HEK293 (cell line): ENCODE results near the gene ALDH8A1.

Source experiments
- CTCF ChIA-PET: fragments of 350-600 bp; formaldehyde crosslinking; extraction: SDS; loops from one replicate; lab custom pipeline; 2021; ENCODE audit warnings: antibody characterized with exemption; lab: Yijun Ruan, JAX
- POLR2A ChIA-PET: fragments of 300-600 bp; formaldehyde crosslinking; extraction: SDS; loops from one replicate; lab custom pipeline; 2020; ENCODE audit warnings: antibody characterized with exemption, inconsistent platforms; lab: Yijun Ruan, JAX
- H3K27ac ChIP-seq: fragments of 200-500 bp; sonication (Bioruptor generic); 2 replicates; pipeline ENCODE4 v1.5.1; 2014; ENCODE audit warnings: low read depth, low read length, control low read depth, inconsistent platforms; ENCODE audit errors: extremely low read depth
- H3K36me3 ChIP-seq, 2 experiments: fragments of 200-500 bp in 1 of 2; sonication (Bioruptor generic) in 1 of 2; 1 replicate in 1 of 2; 2 replicates in 1 of 2; pipeline ENCODE4 v1.5.1; 2014 to 2017; ENCODE audit warnings: inconsistent platforms in 2 of 2, low read length in 2 of 2; ENCODE audit not compliant: control insufficient read depth in 2 of 2, insufficient read depth in 1 of 2
- H3K4me1 ChIP-seq: fragments of 200-500 bp; sonication (Bioruptor generic); 2 replicates; pipeline ENCODE4 v1.5.1; 2014; ENCODE audit warnings: mild to moderate bottlenecking, low read length, inconsistent platforms; ENCODE audit not compliant: control insufficient read depth, insufficient read depth
- H3K4me3 ChIP-seq: 2 replicates; pipeline ENCODE4 v1.5.1; 2011; ENCODE audit warnings: low read depth, mild to moderate bottlenecking, control low read depth, low read length, moderate library complexity
- H3K9me3 ChIP-seq: fragments of 200-500 bp; sonication (Bioruptor generic); 2 replicates; pipeline ENCODE4 v1.5.1; 2014; ENCODE audit warnings: low read depth, low read length, inconsistent platforms; ENCODE audit not compliant: control insufficient read depth, insufficient read depth
- KLF8 ChIP-seq: fragments of 450-650 bp; formaldehyde crosslinking; IDR thresholded peaks from 2 replicates; pipeline ENCODE4 v1.5.1; 2016; ENCODE audit warnings: missing biosample characterization, missing genetic modification characterization
- SALL2 ChIP-seq: fragments of 450-650 bp; formaldehyde crosslinking; IDR thresholded peaks from 2 replicates; pipeline ENCODE4 v1.5.0; 2017; ENCODE audit warnings: missing biosample characterization, mild to moderate bottlenecking, missing genetic modification characterization, borderline replicate concordance
- YY1 ChIP-seq: fragments of 450-650 bp; formaldehyde crosslinking; IDR thresholded peaks from 2 replicates; pipeline ENCODE4 v1.5.1; 2018; ENCODE audit warnings: missing biosample characterization, missing genetic modification characterization
- ZIC2 ChIP-seq: fragments of 450-650 bp; formaldehyde crosslinking; IDR thresholded peaks from 2 replicates; pipeline ENCODE4 v1.5.1; 2016; ENCODE audit warnings: missing biosample characterization, missing genetic modification characterization
- ZNF146 ChIP-seq: fragments of 450-650 bp; formaldehyde crosslinking; IDR thresholded peaks from 2 replicates; pipeline ENCODE4 v1.5.1; 2016; ENCODE audit warnings: missing biosample characterization, missing genetic modification characterization
- ZNF248 ChIP-seq: fragments of 450-650 bp; formaldehyde crosslinking; IDR thresholded peaks from 2 replicates; pipeline ENCODE4 v1.5.1; 2017; ENCODE audit warnings: missing biosample characterization, missing genetic modification characterization
- ZNF394 ChIP-seq: fragments of 450-650 bp; formaldehyde crosslinking; IDR thresholded peaks from 2 replicates; pipeline ENCODE4 v1.5.1; 2016; ENCODE audit warnings: missing biosample characterization, missing genetic modification characterization, mild to moderate bottlenecking, moderate library complexity, borderline replicate concordance
- ZNF433 ChIP-seq: fragments of 450-650 bp; formaldehyde crosslinking; IDR thresholded peaks from 2 replicates; pipeline ENCODE4 v1.5.1; 2016; ENCODE audit warnings: missing biosample characterization, missing genetic modification characterization, low read depth
- ZNF521 ChIP-seq: fragments of 450-650 bp; formaldehyde crosslinking; IDR thresholded peaks from 2 replicates; pipeline ENCODE4 v1.5.1; 2017; ENCODE audit warnings: missing biosample characterization, mild to moderate bottlenecking, missing genetic modification characterization
- ZNF558 ChIP-seq: fragments of 450-650 bp; formaldehyde crosslinking; IDR thresholded peaks from 2 replicates; pipeline ENCODE4 v1.5.1; 2016; ENCODE audit warnings: missing biosample characterization, missing genetic modification characterization
- ZNF585B ChIP-seq: fragments of 450-650 bp; formaldehyde crosslinking; IDR thresholded peaks from 2 replicates; pipeline ENCODE4 v1.5.1; 2016; ENCODE audit warnings: missing biosample characterization, missing genetic modification characterization
- ZNF623 ChIP-seq: fragments of 450-650 bp; formaldehyde crosslinking; IDR thresholded peaks from 2 replicates; pipeline ENCODE4 v1.5.1; 2016; ENCODE audit warnings: missing biosample characterization, missing genetic modification characterization
- ZNF701 ChIP-seq: fragments of 450-650 bp; formaldehyde crosslinking; IDR thresholded peaks from 2 replicates; pipeline ENCODE4 v1.5.1; 2016; ENCODE audit warnings: missing biosample characterization, missing genetic modification characterization
- ZNF76 ChIP-seq: fragments of 450-650 bp; formaldehyde crosslinking; IDR thresholded peaks from 2 replicates; pipeline ENCODE4; 2016; ENCODE audit warnings: low read depth, missing biosample characterization, missing genetic modification characterization, borderline replicate concordance
- ZNF791 ChIP-seq: fragments of 450-650 bp; formaldehyde crosslinking; IDR thresholded peaks from 2 replicates; pipeline ENCODE4 v1.5.1; 2016; ENCODE audit warnings: missing biosample characterization, missing genetic modification characterization
- ZSCAN23 ChIP-seq: fragments of 450-650 bp; formaldehyde crosslinking; IDR thresholded peaks from 2 replicates; pipeline ENCODE4 v1.5.1; 2016; ENCODE audit warnings: missing biosample characterization, missing genetic modification characterization
- TF ChIP-seq, protein P1 (sequence below): fragments of 450-650 bp; formaldehyde crosslinking; IDR thresholded peaks from 2 replicates; pipeline ENCODE4 v1.5.1; 2016; ENCODE audit warnings: missing biosample characterization, missing genetic modification characterization
- TF ChIP-seq, protein P2 (sequence below): fragments of 450-650 bp; formaldehyde crosslinking; IDR thresholded peaks from 2 replicates; pipeline ENCODE4 v1.5.1; 2016; ENCODE audit warnings: missing biosample characterization, missing genetic modification characterization, borderline replicate concordance
- TF ChIP-seq, protein P3 (sequence below): fragments of 450-650 bp; formaldehyde crosslinking; IDR thresholded peaks from 2 replicates; pipeline ENCODE4 v1.5.1; 2017; ENCODE audit warnings: missing biosample characterization, missing genetic modification characterization

Gene ALDH8A1

DNA sequence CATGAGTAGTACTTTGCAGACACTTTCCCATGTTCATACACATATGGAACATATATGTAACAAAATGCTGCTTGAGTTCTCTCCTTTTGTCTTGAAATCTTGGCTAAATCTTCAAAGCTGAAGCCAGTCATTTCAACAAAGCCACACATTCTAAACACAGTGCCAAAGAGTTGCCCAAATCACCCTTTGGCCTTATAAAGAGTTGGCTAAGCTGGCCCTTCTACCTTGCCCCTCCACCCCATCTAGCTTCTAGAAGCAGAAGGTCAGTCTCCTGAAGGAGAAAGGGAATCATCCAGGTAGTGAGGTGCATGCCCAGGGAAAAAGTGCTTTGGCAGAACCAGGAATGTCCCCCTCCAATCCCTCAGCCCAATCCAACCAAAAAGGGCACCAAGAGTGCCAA lies 58.3 kb downstream of the ALDH8A1 start (continued):
- TF ChIP-seq, protein P1, sequence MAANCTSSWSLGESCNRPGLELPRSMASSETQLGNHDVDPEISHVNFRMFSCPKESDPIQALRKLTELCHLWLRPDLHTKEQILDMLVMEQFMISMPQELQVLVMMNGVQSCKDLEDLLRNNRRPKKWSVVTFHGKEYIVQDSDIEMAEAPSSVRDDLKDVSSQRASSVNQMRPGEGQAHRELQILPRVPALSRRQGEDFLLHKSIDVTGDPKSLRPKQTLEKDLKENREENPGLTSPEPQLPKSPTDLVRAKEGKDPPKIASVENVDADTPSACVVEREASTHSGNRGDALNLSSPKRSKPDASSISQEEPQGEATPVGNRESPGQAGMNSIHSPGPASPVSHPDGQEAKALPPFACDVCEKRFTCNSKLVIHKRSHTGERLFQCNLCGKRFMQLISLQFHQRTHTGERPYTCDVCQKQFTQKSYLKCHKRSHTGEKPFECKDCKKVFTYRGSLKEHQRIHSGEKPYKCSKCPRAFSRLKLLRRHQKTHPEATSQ (tag by site-specific recombination), result no peak
- TF ChIP-seq ZNF76 (tag by site-specific recombination) (no peak), ZNF558 (tag by site-specific recombination) (no peak), SALL2 (tag by site-specific recombination) (no peak), ZNF521 (no peak), ZNF394 (tag by site-specific recombination) (no peak)

DNA sequence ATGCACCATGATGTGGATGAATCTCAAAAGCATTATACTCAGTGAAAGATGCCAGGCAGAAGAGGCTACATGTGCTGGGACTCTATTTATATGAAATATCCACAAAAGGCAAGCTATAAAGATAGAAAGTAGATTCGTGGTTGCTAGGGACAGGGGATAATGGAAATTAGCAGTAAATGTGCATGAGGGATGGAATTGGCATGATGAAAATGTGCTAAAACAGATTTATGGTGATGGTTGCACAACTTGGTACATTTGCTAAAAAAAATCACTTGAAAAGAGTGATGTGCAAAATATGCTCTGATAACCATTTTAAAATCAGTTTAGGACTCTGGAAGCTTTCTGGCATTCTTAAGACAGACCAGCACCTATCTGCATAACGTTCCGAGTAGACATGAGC lies 61.6 kb downstream of the ALDH8A1 start:
- Histone ChIP-seq H3K4me1 (no peaks in the 10 kb centered on the region), H3K36me3 (no peaks in the 10 kb centered on the region), H3K9me3 (no peaks in the 10 kb centered on the region), H3K4me3 (no peak overlapping the region), H3K27ac (no peak overlapping the region)
- TF ChIP-seq KLF8 (no peak), ZIC2 (tag by site-specific recombination) (no peak), ZNF623 (no peak), ZNF433 (tag by site-specific recombination) (no peak)
- CTCF ChIA-PET, result interaction anchor here (0.5 to 1.2 kb wide), 3 partner anchors 35 to 728 kb away, joined by 3 read pairs; no protein-coding TSS in a partner anchor
- POLR2A ChIA-PET, result no interaction called here

DNA sequence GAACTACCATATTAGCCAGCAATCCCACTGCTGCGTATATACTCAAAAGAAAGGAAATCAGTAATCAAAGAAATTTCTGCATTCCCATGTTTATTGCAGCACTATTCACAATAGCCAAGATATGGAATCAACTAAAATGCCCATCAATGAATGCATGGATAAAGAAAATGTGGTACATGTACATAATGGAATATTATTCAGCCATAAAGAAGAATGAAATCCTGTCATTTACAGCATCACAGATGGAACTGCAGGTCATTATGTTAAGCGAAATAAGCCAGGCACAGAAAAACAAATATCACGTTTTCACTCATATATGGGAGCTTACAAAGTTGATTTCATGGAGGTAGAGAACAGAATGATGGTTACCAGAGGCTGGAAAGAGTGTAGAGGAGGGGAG lies 65.1 kb downstream of the ALDH8A1 start:
- no peaks in the 10 kb centered on the region for H3K4me1 ChIP-seq
- no peak overlapping the region for H3K4me3 ChIP-seq
- TF ChIP-seq, protein P2, sequence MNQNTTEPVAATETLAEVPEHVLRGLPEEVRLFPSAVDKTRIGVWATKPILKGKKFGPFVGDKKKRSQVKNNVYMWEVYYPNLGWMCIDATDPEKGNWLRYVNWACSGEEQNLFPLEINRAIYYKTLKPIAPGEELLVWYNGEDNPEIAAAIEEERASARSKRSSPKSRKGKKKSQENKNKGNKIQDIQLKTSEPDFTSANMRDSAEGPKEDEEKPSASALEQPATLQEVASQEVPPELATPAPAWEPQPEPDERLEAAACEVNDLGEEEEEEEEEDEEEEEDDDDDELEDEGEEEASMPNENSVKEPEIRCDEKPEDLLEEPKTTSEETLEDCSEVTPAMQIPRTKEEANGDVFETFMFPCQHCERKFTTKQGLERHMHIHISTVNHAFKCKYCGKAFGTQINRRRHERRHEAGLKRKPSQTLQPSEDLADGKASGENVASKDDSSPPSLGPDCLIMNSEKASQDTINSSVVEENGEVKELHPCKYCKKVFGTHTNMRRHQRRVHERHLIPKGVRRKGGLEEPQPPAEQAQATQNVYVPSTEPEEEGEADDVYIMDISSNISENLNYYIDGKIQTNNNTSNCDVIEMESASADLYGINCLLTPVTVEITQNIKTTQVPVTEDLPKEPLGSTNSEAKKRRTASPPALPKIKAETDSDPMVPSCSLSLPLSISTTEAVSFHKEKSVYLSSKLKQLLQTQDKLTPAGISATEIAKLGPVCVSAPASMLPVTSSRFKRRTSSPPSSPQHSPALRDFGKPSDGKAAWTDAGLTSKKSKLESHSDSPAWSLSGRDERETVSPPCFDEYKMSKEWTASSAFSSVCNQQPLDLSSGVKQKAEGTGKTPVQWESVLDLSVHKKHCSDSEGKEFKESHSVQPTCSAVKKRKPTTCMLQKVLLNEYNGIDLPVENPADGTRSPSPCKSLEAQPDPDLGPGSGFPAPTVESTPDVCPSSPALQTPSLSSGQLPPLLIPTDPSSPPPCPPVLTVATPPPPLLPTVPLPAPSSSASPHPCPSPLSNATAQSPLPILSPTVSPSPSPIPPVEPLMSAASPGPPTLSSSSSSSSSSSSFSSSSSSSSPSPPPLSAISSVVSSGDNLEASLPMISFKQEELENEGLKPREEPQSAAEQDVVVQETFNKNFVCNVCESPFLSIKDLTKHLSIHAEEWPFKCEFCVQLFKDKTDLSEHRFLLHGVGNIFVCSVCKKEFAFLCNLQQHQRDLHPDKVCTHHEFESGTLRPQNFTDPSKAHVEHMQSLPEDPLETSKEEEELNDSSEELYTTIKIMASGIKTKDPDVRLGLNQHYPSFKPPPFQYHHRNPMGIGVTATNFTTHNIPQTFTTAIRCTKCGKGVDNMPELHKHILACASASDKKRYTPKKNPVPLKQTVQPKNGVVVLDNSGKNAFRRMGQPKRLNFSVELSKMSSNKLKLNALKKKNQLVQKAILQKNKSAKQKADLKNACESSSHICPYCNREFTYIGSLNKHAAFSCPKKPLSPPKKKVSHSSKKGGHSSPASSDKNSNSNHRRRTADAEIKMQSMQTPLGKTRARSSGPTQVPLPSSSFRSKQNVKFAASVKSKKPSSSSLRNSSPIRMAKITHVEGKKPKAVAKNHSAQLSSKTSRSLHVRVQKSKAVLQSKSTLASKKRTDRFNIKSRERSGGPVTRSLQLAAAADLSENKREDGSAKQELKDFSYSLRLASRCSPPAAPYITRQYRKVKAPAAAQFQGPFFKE, result no peak
- peak; percentile 64; the same call in 1 of the 2 replicates for TF ChIP-seq ZNF146
- TF ChIP-seq, all 188 proteins: peak for 1
- ChIA-PET CTCF (interaction anchor here (0.8 to 4.4 kb wide), 6 partner anchors 15 to 762 kb away, joined by 3 to 55 read pairs (median 12); no protein-coding TSS in a partner anchor), POLR2A (no interaction called here)
- H3K36me3 ChIP-seq, result no peaks in the 10 kb centered on the region
- H3K9me3 ChIP-seq, result no peaks in the 10 kb centered on the region
- H3K27ac ChIP-seq, result no peak overlapping the region

DNA sequence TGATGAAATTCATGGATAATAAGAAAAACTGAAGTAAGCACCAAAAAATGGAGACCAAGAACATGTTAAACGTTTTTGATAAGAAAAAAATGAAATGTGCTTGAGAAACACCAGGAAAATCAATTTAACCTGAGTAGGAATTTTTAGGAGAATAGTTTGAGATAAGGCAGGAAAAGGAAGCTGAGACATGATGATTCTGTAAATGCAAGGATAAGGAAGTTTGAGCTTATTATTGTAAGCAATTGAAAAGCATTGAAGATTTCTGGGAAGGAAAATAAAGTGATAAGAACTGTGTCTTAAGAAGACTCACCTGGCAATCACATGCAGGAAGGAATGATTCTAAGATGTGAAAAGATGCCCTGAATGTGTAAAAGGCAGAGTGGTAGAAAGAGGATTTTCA lies 66.6 kb downstream of the ALDH8A1 start:
- H3K27ac ChIP-seq, result no peak overlapping the region
- CTCF ChIA-PET, result interaction anchor here (0.6 to 4.4 kb wide), 49 partner anchors 11 to 959 kb away, joined by 3 to 55 read pairs (median 5); no protein-coding TSS in a partner anchor
- H3K4me1 ChIP-seq, result no peaks in the 10 kb centered on the region
- no peaks in the 10 kb centered on the region for H3K9me3 ChIP-seq
- H3K36me3 ChIP-seq, result no peaks in the 10 kb centered on the region
- POLR2A ChIA-PET, result no interaction called here
- H3K4me3 ChIP-seq, result no peak overlapping the region
- TF ChIP-seq ZNF701 (tag by site-specific recombination) (no peak), ZNF585B (no peak), ZSCAN23 (tag by site-specific recombination) (no peak), SALL2 (tag by site-specific recombination) (no peak), ZNF791 (tag by site-specific recombination) (no peak), ZNF248 (no peak), YY1 (tag by site-specific recombination) (no peak)
- TF ChIP-seq, protein P3, sequence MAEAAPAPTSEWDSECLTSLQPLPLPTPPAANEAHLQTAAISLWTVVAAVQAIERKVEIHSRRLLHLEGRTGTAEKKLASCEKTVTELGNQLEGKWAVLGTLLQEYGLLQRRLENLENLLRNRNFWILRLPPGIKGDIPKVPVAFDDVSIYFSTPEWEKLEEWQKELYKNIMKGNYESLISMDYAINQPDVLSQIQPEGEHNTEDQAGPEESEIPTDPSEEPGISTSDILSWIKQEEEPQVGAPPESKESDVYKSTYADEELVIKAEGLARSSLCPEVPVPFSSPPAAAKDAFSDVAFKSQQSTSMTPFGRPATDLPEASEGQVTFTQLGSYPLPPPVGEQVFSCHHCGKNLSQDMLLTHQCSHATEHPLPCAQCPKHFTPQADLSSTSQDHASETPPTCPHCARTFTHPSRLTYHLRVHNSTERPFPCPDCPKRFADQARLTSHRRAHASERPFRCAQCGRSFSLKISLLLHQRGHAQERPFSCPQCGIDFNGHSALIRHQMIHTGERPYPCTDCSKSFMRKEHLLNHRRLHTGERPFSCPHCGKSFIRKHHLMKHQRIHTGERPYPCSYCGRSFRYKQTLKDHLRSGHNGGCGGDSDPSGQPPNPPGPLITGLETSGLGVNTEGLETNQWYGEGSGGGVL (tag by site-specific recombination), result no peak
